HepG2 (cell line): ENCODE results near the gene LRP10. TPM values are rescaled to one million over a fixed set of nuclear protein-coding genes. Genes with fewer than 3 reads are reported as not detected.

Source experiments
- ASH2L ChIP-seq: fragments of 300-600, 200-600 bp; sonication (generic); IDR thresholded peaks from 2 replicates; pipeline ENCODE4 v1.7.0; 2017; ENCODE audit warnings: low read depth, mild to moderate bottlenecking, moderate library complexity, mixed read lengths, low read length; ENCODE audit not compliant: insufficient read length
- CEBPG ChIP-seq: IDR thresholded peaks from 2 replicates; pipeline ENCODE4 v1.6.1; 2016
- ERF ChIP-seq: IDR thresholded peaks from 2 replicates; pipeline ENCODE4 v1.6.1; 2018; ENCODE audit warnings: missing biosample characterization, missing genetic modification reagents
- EZH2 ChIP-seq: conservative IDR thresholded peaks from 2 replicates; pipeline ENCODE4 v1.6.1; 2012; ENCODE audit warnings: mild to moderate bottlenecking, low read depth, low read length, moderate library complexity
- JDP2 ChIP-seq: sonication (generic); formaldehyde crosslinking; IDR thresholded peaks from 2 replicates; pipeline ENCODE4 v1.8.1; 2022; ENCODE audit warnings: missing genetic modification reagents, borderline replicate concordance
- NONO ChIP-seq, 2 experiments: fragments of 450-650 bp in 1 of 2; sonication (generic) in 1 of 2; formaldehyde crosslinking in 1 of 2; IDR thresholded peaks in 1 of 2; conservative IDR thresholded peaks in 1 of 2; 2 replicates each; pipeline versions ENCODE4 v1.6.1 to v1.8.0; 2017 to 2022; ENCODE audit warnings: mild to moderate bottlenecking in 1 of 2, missing genetic modification reagents in 1 of 2, moderate library complexity in 1 of 2
- NRL ChIP-seq: sonication (generic); formaldehyde crosslinking; IDR thresholded peaks from 2 replicates; pipeline ENCODE4 v1.5.0; 2020; ENCODE audit warnings: missing genetic modification reagents, mild to moderate bottlenecking, moderate library complexity, borderline replicate concordance
- RAD51 ChIP-seq: fragments of 450-650 bp; IDR thresholded peaks from 2 replicates; pipeline ENCODE4 v1.6.1; 2016; ENCODE audit warnings: borderline replicate concordance
- SATB2 ChIP-seq: sonication (generic); formaldehyde crosslinking; IDR thresholded peaks from 2 replicates; pipeline ENCODE4 v1.5.0; 2020; ENCODE audit warnings: missing genetic modification reagents
- YY1 ChIP-seq: IDR thresholded peaks from 2 replicates; pipeline ENCODE4 v1.6.1; 2011; ENCODE audit warnings: low read length, low read depth, moderate library complexity, mild to moderate bottlenecking; ENCODE audit not compliant: insufficient read depth, insufficient replicate concordance
- ZNF205 ChIP-seq: IDR thresholded peaks from 2 replicates; pipeline ENCODE4 v1.6.1; 2018; ENCODE audit warnings: missing biosample characterization, missing genetic modification reagents
- ZNF468 ChIP-seq: sonication (generic); formaldehyde crosslinking; IDR thresholded peaks from 2 replicates; pipeline ENCODE4 v1.8.0; 2022; ENCODE audit warnings: mild to moderate bottlenecking, moderate library complexity, missing genetic modification reagents
- ZNF749 ChIP-seq: sonication (generic); formaldehyde crosslinking; IDR thresholded peaks from 2 replicates; pipeline ENCODE4 v1.8.0; 2022; ENCODE audit warnings: mild to moderate bottlenecking, missing genetic modification reagents, moderate library complexity, borderline replicate concordance
- polyA plus RNA-seq, 8 experiments: library from polyadenylated mRNA; depleted of rRNA in 3 of 8; stranded (reverse) in 7 of 8; unstranded in 1 of 8; fragments of >200 nt; fragmentation: Illumina TruSeq in 4 of 8; extraction: Trizol in 4 of 8; gene quantifications; 2 replicates each; pipeline versions ENCODE4 v1.2.1 to v1.2.3, GENCODE V29; 2011 to 2016; ENCODE audit warnings: low read depth in 4 of 8, missing spikeins in 1 of 8, mixed read lengths in 1 of 8; ENCODE audit not compliant: insufficient read depth in 1 of 8
- total RNA-seq, 5 experiments: library from RNA; depleted of rRNA; stranded (reverse); fragments of >200 nt; fragmentation: Illumina TruSeq; extraction: Trizol; gene quantifications; 2 replicates each; pipeline ENCODE4 v1.2.3, GENCODE V29; 2016; ENCODE audit warnings: low read depth in 1 of 5
- TF ChIP-seq, protein P1 (sequence below): sonication (generic); formaldehyde crosslinking; IDR thresholded peaks from 2 replicates; pipeline ENCODE4 v1.5.0; 2020; ENCODE audit warnings: mild to moderate bottlenecking, missing genetic modification reagents, borderline replicate concordance
- TF ChIP-seq, protein P2 (sequence below): IDR thresholded peaks from 2 replicates; pipeline ENCODE4 v1.6.1; 2016; ENCODE audit warnings: missing biosample characterization, missing genetic modification reagents, low read depth
- TF ChIP-seq, protein P3 (sequence below): IDR thresholded peaks from 2 replicates; pipeline ENCODE4 v1.6.1; 2018; ENCODE audit warnings: missing genetic modification reagents, mild to moderate bottlenecking, missing compliant biosample characterization
- TF ChIP-seq, protein P4 (sequence below): sonication (generic); formaldehyde crosslinking; IDR thresholded peaks from 2 replicates; pipeline ENCODE4 v1.8.0; 2022; ENCODE audit warnings: mild to moderate bottlenecking, missing genetic modification reagents, moderate library complexity

LRP10 gene
- total and polyA plus RNA-seq, 2 of the 13 experiments (the other 11 are each of a cell fraction or from before 2014, with no cell fraction given): 16.9 to 45.2 TPM

DNA sequence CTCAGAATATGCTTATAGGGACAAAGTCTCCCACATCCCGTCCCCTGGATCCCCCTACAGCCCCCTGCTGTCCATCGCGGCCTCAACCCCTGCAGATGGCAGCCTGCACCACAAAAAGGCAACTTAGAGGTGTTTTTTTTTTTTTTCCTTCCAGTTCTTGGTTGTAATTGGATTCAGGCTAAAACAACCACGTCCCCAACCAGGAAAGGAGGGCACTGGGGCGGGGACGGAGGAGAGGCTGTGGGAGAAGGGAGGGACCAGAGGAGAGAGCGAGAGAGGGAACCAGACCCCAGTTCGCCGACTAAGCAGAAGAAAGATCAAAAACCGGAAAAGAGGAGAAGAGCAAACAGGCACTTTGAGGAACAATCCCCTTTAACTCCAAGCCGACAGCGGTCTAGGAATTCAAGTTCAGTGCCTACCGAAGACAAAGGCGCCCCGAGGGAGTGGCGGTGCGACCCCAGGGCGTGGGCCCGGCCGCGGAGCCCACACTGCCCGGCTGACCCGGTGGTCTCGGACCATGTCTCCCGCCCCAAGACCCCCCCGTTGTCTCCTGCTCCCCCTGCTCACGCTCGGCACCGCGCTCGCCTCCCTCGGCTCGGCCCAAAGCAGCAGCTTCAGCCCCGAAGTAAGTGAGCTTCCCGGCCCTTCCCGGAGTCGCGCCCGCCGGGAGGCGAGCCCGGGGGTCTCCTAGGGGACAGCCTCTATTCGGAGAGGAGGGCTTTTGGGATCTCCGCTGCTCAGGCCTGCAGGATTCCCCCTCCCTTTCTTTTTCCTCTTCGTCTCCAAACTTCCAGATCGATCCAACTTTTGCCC lies 35.0 kb upstream of the LRP10 start, which contains the start of gene MMP14 (continued):
- TF ChIP-seq, protein P1, sequence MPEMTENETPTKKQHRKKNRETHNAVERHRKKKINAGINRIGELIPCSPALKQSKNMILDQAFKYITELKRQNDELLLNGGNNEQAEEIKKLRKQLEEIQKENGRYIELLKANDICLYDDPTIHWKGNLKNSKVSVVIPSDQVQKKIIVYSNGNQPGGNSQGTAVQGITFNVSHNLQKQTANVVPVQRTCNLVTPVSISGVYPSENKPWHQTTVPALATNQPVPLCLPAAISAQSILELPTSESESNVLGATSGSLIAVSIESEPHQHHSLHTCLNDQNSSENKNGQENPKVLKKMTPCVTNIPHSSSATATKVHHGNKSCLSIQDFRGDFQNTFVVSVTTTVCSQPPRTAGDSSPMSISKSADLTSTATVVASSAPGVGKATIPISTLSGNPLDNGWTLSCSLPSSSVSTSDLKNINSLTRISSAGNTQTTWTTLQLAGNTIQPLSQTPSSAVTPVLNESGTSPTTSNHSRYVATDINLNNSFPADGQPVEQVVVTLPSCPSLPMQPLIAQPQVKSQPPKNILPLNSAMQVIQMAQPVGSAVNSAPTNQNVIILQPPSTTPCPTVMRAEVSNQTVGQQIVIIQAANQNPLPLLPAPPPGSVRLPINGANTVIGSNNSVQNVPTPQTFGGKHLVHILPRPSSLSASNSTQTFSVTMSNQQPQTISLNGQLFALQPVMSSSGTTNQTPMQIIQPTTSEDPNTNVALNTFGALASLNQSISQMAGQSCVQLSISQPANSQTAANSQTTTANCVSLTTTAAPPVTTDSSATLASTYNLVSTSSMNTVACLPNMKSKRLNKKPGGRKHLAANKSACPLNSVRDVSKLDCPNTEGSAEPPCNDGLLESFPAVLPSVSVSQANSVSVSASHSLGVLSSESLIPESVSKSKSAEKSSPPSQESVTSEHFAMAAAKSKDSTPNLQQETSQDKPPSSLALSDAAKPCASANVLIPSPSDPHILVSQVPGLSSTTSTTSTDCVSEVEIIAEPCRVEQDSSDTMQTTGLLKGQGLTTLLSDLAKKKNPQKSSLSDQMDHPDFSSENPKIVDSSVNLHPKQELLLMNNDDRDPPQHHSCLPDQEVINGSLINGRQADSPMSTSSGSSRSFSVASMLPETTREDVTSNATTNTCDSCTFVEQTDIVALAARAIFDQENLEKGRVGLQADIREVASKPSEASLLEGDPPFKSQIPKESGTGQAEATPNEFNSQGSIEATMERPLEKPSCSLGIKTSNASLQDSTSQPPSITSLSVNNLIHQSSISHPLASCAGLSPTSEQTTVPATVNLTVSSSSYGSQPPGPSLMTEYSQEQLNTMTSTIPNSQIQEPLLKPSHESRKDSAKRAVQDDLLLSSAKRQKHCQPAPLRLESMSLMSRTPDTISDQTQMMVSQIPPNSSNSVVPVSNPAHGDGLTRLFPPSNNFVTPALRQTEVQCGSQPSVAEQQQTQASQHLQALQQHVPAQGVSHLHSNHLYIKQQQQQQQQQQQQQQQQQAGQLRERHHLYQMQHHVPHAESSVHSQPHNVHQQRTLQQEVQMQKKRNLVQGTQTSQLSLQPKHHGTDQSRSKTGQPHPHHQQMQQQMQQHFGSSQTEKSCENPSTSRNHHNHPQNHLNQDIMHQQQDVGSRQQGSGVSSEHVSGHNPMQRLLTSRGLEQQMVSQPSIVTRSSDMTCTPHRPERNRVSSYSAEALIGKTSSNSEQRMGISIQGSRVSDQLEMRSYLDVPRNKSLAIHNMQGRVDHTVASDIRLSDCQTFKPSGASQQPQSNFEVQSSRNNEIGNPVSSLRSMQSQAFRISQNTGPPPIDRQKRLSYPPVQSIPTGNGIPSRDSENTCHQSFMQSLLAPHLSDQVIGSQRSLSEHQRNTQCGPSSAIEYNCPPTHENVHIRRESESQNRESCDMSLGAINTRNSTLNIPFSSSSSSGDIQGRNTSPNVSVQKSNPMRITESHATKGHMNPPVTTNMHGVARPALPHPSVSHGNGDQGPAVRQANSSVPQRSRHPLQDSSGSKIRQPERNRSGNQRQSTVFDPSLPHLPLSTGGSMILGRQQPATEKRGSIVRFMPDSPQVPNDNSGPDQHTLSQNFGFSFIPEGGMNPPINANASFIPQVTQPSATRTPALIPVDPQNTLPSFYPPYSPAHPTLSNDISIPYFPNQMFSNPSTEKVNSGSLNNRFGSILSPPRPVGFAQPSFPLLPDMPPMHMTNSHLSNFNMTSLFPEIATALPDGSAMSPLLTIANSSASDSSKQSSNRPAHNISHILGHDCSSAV (CRISPR knock-in tag): no peak
- TF ChIP-seq JDP2 (CRISPR knock-in tag) (no peak), YY1 (no peak), ASH2L (no peak), NRL (CRISPR knock-in tag) (no peak; the same call in 1 of the 2 replicates), SATB2 (CRISPR knock-in tag) (no peak), ZNF468 (CRISPR knock-in tag) (no peak), CEBPG (CRISPR knock-in tag) (no peak), NONO (IDR thresholded peaks at IDR 0.05) (no peak), NONO (CRISPR knock-in tag; conservative IDR thresholded peaks at IDR 0.05) (no peak), EZH2 (no peak), ERF (CRISPR knock-in tag) (no peak), RAD51 (no peak), ZNF749 (CRISPR knock-in tag) (no peak), ZNF205 (CRISPR knock-in tag) (no peak)
- TF ChIP-seq, protein P2, sequence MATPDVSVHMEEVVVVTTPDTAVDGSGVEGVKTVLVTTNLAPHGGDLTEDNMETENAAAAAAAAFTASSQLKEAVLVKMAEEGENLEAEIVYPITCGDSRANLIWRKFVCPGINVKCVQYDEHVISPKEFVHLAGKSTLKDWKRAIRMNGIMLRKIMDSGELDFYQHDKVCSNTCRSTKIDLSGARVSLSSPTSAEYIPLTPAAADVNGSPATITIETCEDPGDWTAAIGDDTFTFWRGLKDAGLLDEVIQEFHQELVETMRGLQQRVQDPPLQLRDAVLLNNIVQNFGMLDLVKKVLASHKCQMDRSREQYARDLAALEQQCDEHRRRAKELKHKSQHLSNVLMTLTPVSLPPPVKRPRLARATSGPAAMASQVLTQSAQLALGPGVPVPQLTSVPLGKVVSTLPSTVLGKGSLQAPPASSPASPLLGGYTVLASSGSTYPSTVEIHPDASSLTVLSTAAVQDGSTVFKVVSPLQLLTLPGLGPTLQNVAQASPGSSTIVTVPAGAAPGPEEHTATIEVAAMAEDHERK (CRISPR knock-in tag): no peak
- TF ChIP-seq, protein P3, sequence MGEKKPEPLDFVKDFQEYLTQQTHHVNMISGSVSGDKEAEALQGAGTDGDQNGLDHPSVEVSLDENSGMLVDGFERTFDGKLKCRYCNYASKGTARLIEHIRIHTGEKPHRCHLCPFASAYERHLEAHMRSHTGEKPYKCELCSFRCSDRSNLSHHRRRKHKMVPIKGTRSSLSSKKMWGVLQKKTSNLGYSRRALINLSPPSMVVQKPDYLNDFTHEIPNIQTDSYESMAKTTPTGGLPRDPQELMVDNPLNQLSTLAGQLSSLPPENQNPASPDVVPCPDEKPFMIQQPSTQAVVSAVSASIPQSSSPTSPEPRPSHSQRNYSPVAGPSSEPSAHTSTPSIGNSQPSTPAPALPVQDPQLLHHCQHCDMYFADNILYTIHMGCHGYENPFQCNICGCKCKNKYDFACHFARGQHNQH (CRISPR knock-in tag): no peak
- TF ChIP-seq, protein P4, sequence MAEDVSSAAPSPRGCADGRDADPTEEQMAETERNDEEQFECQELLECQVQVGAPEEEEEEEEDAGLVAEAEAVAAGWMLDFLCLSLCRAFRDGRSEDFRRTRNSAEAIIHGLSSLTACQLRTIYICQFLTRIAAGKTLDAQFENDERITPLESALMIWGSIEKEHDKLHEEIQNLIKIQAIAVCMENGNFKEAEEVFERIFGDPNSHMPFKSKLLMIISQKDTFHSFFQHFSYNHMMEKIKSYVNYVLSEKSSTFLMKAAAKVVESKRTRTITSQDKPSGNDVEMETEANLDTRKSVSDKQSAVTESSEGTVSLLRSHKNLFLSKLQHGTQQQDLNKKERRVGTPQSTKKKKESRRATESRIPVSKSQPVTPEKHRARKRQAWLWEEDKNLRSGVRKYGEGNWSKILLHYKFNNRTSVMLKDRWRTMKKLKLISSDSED (CRISPR knock-in tag): no peak
